Stimulated activated naive CD8-positive, alpha-beta T cell treated with anti-CD3 and anti-CD28 coated beads, Interleukin-15, Interleukin-2, amounts not matched to agents 100 U/mL and 50 U/mL, for 24 hours (primary cell): ENCODE results near the gene ISG20L2.

ENCODE experiments used
- ATAC-seq: fragments of 150-1000 bp; cut with Tn5 transposase; one replicate; pipeline ENCODE4 v1.10.0; 2021
- DNase-seq: peaks from one replicate; pipeline ENCODE4 v3.0.0; 2021

ISG20L2 gene

GRCh38 chr1:156740741-156741480 is 12.3 kb upstream of the ISG20L2 start, which contains the start of gene MRPL24:
Gene MRPL24, minus strand, starts transcription at chr1:156741088. Its CDS starts 2,384 bp downstream, at chr1:156738704.
- ATAC-seq (peak; percentile 90), DNase-seq (peak; percentile 95)

GRCh38 chr1:156740237-156740740 is 11.7 kb upstream of the ISG20L2 start:
- ATAC-seq, result peak; percentile 2

GRCh38 chr1:156738916-156739315 is 10.3 kb upstream of the ISG20L2 start:
- ATAC-seq (no peak), DNase-seq (no peak)

More at GRCh38 chr1:156740237-156740740, 11.7 kb upstream of the ISG20L2 start:
- DNase-seq, result no peak

- DNase-seq (no peak), ATAC-seq (no peak)
Measured at GRCh38 chr1:156738407-156738806, 9.8 kb upstream of the ISG20L2 start.

GRCh38 chr1:156733989-156734584 is 5.5 kb upstream of the ISG20L2 start:
- DNase-seq, result no peak

GRCh38 chr1:156727926-156728598 is 504 bp downstream of the ISG20L2 start, which contains the start of gene METTL25B:
Gene METTL25B, plus strand, starts transcription at chr1:156728469. Its CDS starts 636 bp downstream, at chr1:156729105.
- ATAC-seq, result peak; percentile 70
- peak; percentile 85 for DNase-seq

More at GRCh38 chr1:156733989-156734584, 5.5 kb upstream of the ISG20L2 start:
- ATAC-seq, result no peak

GRCh38 chr1:156727492-156727891 is 1.1 kb downstream of the ISG20L2 start:
- ATAC-seq, result no peak
- DNase-seq, result no peak

GRCh38 chr1:156726549-156727226 is 1.9 kb downstream of the ISG20L2 start:
- DNase-seq (peak; percentile 69), ATAC-seq (no peak)

GRCh38 chr1:156725683-156726280 is 2.8 kb downstream of the ISG20L2 start:
- peak; percentile 87 for DNase-seq

GRCh38 chr1:156721535-156721934 is 7.0 kb downstream of the ISG20L2 start:
- DNase-seq, result no peak
- no peak for ATAC-seq

More at GRCh38 chr1:156725683-156726280, 2.8 kb downstream of the ISG20L2 start:
- peak; percentile 30 for ATAC-seq

GRCh38 chr1:156721131-156721530 is 7.4 kb downstream of the ISG20L2 start:
- no peak for DNase-seq
- no peak for ATAC-seq

GRCh38 chr1:156717351-156717750 is 11.2 kb downstream of the ISG20L2 start:
- no peak for ATAC-seq

GRCh38 chr1:156714830-156715229 is 13.7 kb downstream of the ISG20L2 start:
- ATAC-seq (no peak), DNase-seq (no peak)

More at GRCh38 chr1:156717351-156717750, 11.2 kb downstream of the ISG20L2 start:
- no peak for DNase-seq

- ATAC-seq (no peak), DNase-seq (no peak)
Measured at GRCh38 chr1:156712626-156713025, 15.9 kb downstream of the ISG20L2 start.

- DNase-seq (no peak), ATAC-seq (no peak)
Measured at GRCh38 chr1:156711011-156711817, 17.4 kb downstream of the ISG20L2 start.

- ATAC-seq (no peak), DNase-seq (no peak)
Measured at GRCh38 chr1:156709757-156710489, 18.6 kb downstream of the ISG20L2 start.

- DNase-seq, result no peak
Measured at GRCh38 chr1:156709031-156709430, 19.5 kb downstream of the ISG20L2 start.

GRCh38 chr1:156708218-156708661 is 20.3 kb downstream of the ISG20L2 start:
- no peak for DNase-seq
- no peak for ATAC-seq

More at GRCh38 chr1:156709031-156709430, 19.5 kb downstream of the ISG20L2 start:
- no peak for ATAC-seq

GRCh38 chr1:156707417-156708217 is 20.9 kb downstream of the ISG20L2 start:
- no peak for ATAC-seq
- DNase-seq, result no peak
